ENCODE measurements around the gene HEMGN. TPM values are rescaled to one million over a fixed set of nuclear protein-coding genes. Genes with fewer than 3 reads are reported as not detected.

HEMGN gene
- total and polyA plus RNA-seq, 2 of the 13 experiments (the other 11 are each of a cell fraction or from before 2014, with no cell fraction given): not detected

- TF ChIP-seq ZNF782 (CRISPR knock-in tag; IDR thresholded peaks at IDR 0.05; ENCODE audit: borderline replicate concordance): no peak
- no peak for TF ChIP-seq TEF (CRISPR knock-in tag; IDR thresholded peaks at IDR 0.05)
- no peak for TF ChIP-seq MYNN (CRISPR knock-in tag; IDR thresholded peaks at IDR 0.05; ENCODE audit: low read depth)
- no peak for TF ChIP-seq MED13 (CRISPR knock-in tag; IDR thresholded peaks at IDR 0.05)
- TF ChIP-seq ZNF235 (CRISPR knock-in tag; IDR thresholded peaks at IDR 0.05; ENCODE audit: borderline replicate concordance): no peak
- TF ChIP-seq ZNF441 (CRISPR knock-in tag; IDR thresholded peaks at IDR 0.05; ENCODE audit: borderline replicate concordance): no peak
- no peak for TF ChIP-seq RFX3 (CRISPR knock-in tag; IDR thresholded peaks at IDR 0.05)
- TF ChIP-seq, protein P1, sequence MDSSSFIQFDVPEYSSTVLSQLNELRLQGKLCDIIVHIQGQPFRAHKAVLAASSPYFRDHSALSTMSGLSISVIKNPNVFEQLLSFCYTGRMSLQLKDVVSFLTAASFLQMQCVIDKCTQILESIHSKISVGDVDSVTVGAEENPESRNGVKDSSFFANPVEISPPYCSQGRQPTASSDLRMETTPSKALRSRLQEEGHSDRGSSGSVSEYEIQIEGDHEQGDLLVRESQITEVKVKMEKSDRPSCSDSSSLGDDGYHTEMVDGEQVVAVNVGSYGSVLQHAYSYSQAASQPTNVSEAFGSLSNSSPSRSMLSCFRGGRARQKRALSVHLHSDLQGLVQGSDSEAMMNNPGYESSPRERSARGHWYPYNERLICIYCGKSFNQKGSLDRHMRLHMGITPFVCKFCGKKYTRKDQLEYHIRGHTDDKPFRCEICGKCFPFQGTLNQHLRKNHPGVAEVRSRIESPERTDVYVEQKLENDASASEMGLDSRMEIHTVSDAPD (CRISPR knock-in tag; IDR thresholded peaks at IDR 0.05): no peak
- TF ChIP-seq, protein P2, sequence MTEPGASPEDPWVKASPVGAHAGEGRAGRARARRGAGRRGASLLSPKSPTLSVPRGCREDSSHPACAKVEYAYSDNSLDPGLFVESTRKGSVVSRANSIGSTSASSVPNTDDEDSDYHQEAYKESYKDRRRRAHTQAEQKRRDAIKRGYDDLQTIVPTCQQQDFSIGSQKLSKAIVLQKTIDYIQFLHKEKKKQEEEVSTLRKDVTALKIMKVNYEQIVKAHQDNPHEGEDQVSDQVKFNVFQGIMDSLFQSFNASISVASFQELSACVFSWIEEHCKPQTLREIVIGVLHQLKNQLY (CRISPR knock-in tag; IDR thresholded peaks at IDR 0.05): no peak
- no peak for TF ChIP-seq ETV5 (CRISPR knock-in tag; IDR thresholded peaks at IDR 0.05; ENCODE audit: borderline replicate concordance)
- TF ChIP-seq PPARG (CRISPR knock-in tag; conservative IDR thresholded peaks at IDR 0.05): no peak
- no peak for TF ChIP-seq ZNF143 (CRISPR knock-in tag; IDR thresholded peaks at IDR 0.05)
- no peak for TF ChIP-seq ZNF7 (CRISPR knock-in tag; IDR thresholded peaks at IDR 0.05)
- TF ChIP-seq, protein P3, sequence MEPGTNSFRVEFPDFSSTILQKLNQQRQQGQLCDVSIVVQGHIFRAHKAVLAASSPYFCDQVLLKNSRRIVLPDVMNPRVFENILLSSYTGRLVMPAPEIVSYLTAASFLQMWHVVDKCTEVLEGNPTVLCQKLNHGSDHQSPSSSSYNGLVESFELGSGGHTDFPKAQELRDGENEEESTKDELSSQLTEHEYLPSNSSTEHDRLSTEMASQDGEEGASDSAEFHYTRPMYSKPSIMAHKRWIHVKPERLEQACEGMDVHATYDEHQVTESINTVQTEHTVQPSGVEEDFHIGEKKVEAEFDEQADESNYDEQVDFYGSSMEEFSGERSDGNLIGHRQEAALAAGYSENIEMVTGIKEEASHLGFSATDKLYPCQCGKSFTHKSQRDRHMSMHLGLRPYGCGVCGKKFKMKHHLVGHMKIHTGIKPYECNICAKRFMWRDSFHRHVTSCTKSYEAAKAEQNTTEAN (CRISPR knock-in tag; conservative IDR thresholded peaks at IDR 0.05): no peak
- TF ChIP-seq NCOA1 (CRISPR knock-in tag; IDR thresholded peaks at IDR 0.05): no peak
- TF ChIP-seq, protein P4, sequence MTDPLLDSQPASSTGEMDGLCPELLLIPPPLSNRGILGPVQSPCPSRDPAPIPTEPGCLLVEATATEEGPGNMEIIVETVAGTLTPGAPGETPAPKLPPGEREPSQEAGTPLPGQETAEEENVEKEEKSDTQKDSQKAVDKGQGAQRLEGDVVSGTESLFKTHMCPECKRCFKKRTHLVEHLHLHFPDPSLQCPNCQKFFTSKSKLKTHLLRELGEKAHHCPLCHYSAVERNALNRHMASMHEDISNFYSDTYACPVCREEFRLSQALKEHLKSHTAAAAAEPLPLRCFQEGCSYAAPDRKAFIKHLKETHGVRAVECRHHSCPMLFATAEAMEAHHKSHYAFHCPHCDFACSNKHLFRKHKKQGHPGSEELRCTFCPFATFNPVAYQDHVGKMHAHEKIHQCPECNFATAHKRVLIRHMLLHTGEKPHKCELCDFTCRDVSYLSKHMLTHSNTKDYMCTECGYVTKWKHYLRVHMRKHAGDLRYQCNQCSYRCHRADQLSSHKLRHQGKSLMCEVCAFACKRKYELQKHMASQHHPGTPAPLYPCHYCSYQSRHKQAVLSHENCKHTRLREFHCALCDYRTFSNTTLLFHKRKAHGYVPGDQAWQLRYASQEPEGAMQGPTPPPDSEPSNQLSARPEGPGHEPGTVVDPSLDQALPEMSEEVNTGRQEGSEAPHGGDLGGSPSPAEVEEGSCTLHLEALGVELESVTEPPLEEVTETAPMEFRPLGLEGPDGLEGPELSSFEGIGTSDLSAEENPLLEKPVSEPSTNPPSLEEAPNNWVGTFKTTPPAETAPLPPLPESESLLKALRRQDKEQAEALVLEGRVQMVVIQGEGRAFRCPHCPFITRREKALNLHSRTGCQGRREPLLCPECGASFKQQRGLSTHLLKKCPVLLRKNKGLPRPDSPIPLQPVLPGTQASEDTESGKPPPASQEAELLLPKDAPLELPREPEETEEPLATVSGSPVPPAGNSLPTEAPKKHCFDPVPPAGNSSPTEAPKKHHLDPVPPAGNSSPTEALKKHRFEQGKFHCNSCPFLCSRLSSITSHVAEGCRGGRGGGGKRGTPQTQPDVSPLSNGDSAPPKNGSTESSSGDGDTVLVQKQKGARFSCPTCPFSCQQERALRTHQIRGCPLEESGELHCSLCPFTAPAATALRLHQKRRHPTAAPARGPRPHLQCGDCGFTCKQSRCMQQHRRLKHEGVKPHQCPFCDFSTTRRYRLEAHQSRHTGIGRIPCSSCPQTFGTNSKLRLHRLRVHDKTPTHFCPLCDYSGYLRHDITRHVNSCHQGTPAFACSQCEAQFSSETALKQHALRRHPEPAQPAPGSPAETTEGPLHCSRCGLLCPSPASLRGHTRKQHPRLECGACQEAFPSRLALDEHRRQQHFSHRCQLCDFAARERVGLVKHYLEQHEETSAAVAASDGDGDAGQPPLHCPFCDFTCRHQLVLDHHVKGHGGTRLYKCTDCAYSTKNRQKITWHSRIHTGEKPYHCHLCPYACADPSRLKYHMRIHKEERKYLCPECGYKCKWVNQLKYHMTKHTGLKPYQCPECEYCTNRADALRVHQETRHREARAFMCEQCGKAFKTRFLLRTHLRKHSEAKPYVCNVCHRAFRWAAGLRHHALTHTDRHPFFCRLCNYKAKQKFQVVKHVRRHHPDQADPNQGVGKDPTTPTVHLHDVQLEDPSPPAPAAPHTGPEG (CRISPR knock-in tag; IDR thresholded peaks at IDR 0.05): no peak
- no peak for TF ChIP-seq ZNF205 (CRISPR knock-in tag; IDR thresholded peaks at IDR 0.05)
- no peak overlapping the region for H3K4me3 ChIP-seq (replicated peaks in 1 of 3; ENCODE audit: insufficient read depth in 1 of 3, low read depth in 2 of 3, low read length in 3 of 3)
- no peak overlapping the region for H2AFZ ChIP-seq (ENCODE audit: low read length)
- H3K79me2 ChIP-seq (ENCODE audit: insufficient read depth, low read length): no peaks in the 10 kb centered on the region
- no peak overlapping the region for H3K4me2 ChIP-seq (ENCODE audit: low read depth, low read length)
- peaks cover 18 to 65% of the 10 kb centered on the region in 2 experiments for H3K36me3 ChIP-seq (replicated peaks in 1 of 2; ENCODE audit: control insufficient read depth in 1 of 2, insufficient read depth in 2 of 2, low read length in 2 of 2)
- BruUV-seq (replicated peaks): no TSS peak
- in situ Hi-C loops (cut with HindIII; ENCODE audit: extremely low pct_ligation_motif_present, low pct_unique_long_range_greater_than_20kb): no loop called here
- no peaks in the 10 kb centered on the region for H3K27me3 ChIP-seq (ENCODE audit: control insufficient read depth in 1 of 2, insufficient read depth in 2 of 2, low read length in 2 of 2)
- ChIA-PET CTCF (ENCODE audit: low intra/inter-chr PET ratio, low total read pairs) (no interaction called here), POLR2A (no interaction called here)
- no peak for FAIRE-seq
- intact Hi-C loops (cut with micrococcal nuclease; ENCODE audit: unreplicated experiment): no loop called here
- no peaks in the 10 kb centered on the region for H4K20me1 ChIP-seq (ENCODE audit: insufficient read depth, low read length)
- DNase-seq (ENCODE audit: low spot score): no peak
- H3K9me3 ChIP-seq (ENCODE audit: low read length): no peaks in the 10 kb centered on the region
- 100% methylated on average over 1 of the region's 1 CpG for WGBS (ENCODE audit: low lambda C conversion rate)
- H3K4me1 ChIP-seq (ENCODE audit: insufficient read depth, low read length): peaks cover 7% of the 10 kb centered on the region; the same call in 1 of the 2 replicates
- H3K9ac ChIP-seq (ENCODE audit: insufficient read depth, low read depth, low read length): no peak overlapping the region
- no peak for ATAC-seq
- H3K27ac ChIP-seq (ENCODE audit: extremely low read length, insufficient read depth, low read length): no peak overlapping the region
Measured at GRCh38 chr9:97908705-97909104, 29.3 kb downstream of the HEMGN start.
